Neural cell (in vitro differentiated cells): ENCODE data around the gene HOXC5. TPM values are rescaled to one million over a fixed set of nuclear protein-coding genes. Genes with fewer than 3 reads are reported as not detected.

Experiments used
- H2AFZ ChIP-seq: fragments of 200-600, 300-800 bp; sonication (generic), shearing (Covaris generic); 2 replicates; pipeline ENCODE4 v1.6.0; 2014; ENCODE audit warnings: low read depth, mild to moderate bottlenecking, antibody characterized with exemption, low read length, moderate library complexity
- H3F3A ChIP-seq: fragments of 200-600 bp; shearing (Covaris generic); 2 replicates; pipeline ENCODE4 v1.6.1; 2016; ENCODE audit warnings: mild to moderate bottlenecking, moderate library complexity, mixed read lengths, antibody characterized with exemption, low read length; ENCODE audit not compliant: insufficient read depth, poor library complexity, severe bottlenecking
- H3K27ac ChIP-seq: fragments of 200-600, 300-800 bp; sonication (generic), shearing (Covaris generic); 2 replicates; pipeline ENCODE4 v1.5.1; 2014; ENCODE audit warnings: mild to moderate bottlenecking, low read length, moderate library complexity
- H3K27me3 ChIP-seq: fragments of 300-800, 200-600 bp; sonication (generic), shearing (Covaris generic); 2 replicates; pipeline ENCODE4 v1.6.0; 2014; ENCODE audit warnings: mild to moderate bottlenecking, low read depth, low read length, moderate library complexity; ENCODE audit not compliant: insufficient read depth
- H3K36me3 ChIP-seq: fragments of 300-800, 200-600 bp; sonication (generic), shearing (Covaris generic); 2 replicates; pipeline ENCODE4 v1.5.1; 2014; ENCODE audit warnings: mild to moderate bottlenecking, antibody characterized with exemption, low read length, moderate library complexity; ENCODE audit not compliant: insufficient read depth
- H3K4me2 ChIP-seq: fragments of 300-800, 200-600 bp; sonication (generic), shearing (Covaris generic); 2 replicates; pipeline ENCODE4 v1.6.0; 2014; ENCODE audit warnings: mild to moderate bottlenecking, low read length
- H3K4me3 ChIP-seq: fragments of 300-800, 200-600 bp; sonication (generic), shearing (Covaris generic); 2 replicates; pipeline ENCODE4 v1.5.1; 2014; ENCODE audit warnings: mild to moderate bottlenecking, low read length, moderate library complexity
- H3K79me2 ChIP-seq: fragments of 200-600 bp; shearing (Covaris generic); replicated peaks from 2 replicates; pipeline ENCODE4 v1.6.0; 2014; ENCODE audit warnings: mild to moderate bottlenecking, low read length, moderate library complexity; ENCODE audit not compliant: insufficient read depth
- H3K9ac ChIP-seq: fragments of 300-800, 200-600 bp; sonication (generic), shearing (Covaris generic); 2 replicates; pipeline ENCODE4 v1.6.1; 2016; ENCODE audit warnings: mild to moderate bottlenecking, low read length, mixed read lengths
- H3K9me2 ChIP-seq: fragments of 200-600 bp; shearing (Covaris generic); 2 replicates; pipeline ENCODE4 v1.6.1; 2016; ENCODE audit warnings: mild to moderate bottlenecking, low read length, mixed read lengths; ENCODE audit not compliant: insufficient read depth
- H3K9me3 ChIP-seq: fragments of 200-600, 300-800 bp; sonication (generic), shearing (Covaris generic); 2 replicates; pipeline ENCODE4 v1.6.1; 2016; ENCODE audit warnings: mild to moderate bottlenecking, mixed run types, low read length, moderate library complexity, mixed read lengths
- H4K20me1 ChIP-seq: fragments of 200-600 bp; shearing (Covaris generic); 2 replicates; pipeline ENCODE4 v1.6.1; 2016; ENCODE audit warnings: mild to moderate bottlenecking, mixed run types; ENCODE audit not compliant: insufficient read depth
- EP300 ChIP-seq: fragments of 450-650 bp; conservative IDR thresholded peaks from 2 replicates; pipeline ENCODE4 v1.6.1; 2014; ENCODE audit warnings: antibody characterized with exemption, mild to moderate bottlenecking, moderate library complexity; ENCODE audit not compliant: poor library complexity, severe bottlenecking
- EZH2 ChIP-seq: fragments of 200-600, 300-800 bp; shearing (Covaris generic), sonication (generic); IDR thresholded peaks from 2 replicates; pipeline ENCODE4 v1.6.1; 2014; ENCODE audit warnings: antibody characterized with exemption, low read length, borderline replicate concordance, mild to moderate bottlenecking; ENCODE audit not compliant: insufficient read depth, poor library complexity, severe bottlenecking
- MXI1 ChIP-seq: fragments of 450-650 bp; conservative IDR thresholded peaks from 2 replicates; pipeline ENCODE4 v1.6.1; 2014; ENCODE audit warnings: antibody characterized with exemption, mild to moderate bottlenecking; ENCODE audit not compliant: poor library complexity, severe bottlenecking
- POLR2AphosphoS5 ChIP-seq: IDR thresholded peaks from 2 replicates; pipeline ENCODE4 v1.6.1; 2012
- RAD21 ChIP-seq: fragments of 450-650 bp; conservative IDR thresholded peaks from 2 replicates; pipeline ENCODE4 v1.6.1; 2014; ENCODE audit warnings: antibody characterized with exemption, mild to moderate bottlenecking, moderate library complexity
- SMC3 ChIP-seq: fragments of 450-650 bp; conservative IDR thresholded peaks from 2 replicates; pipeline ENCODE4 v1.6.1; 2014; ENCODE audit warnings: antibody characterized with exemption, mild to moderate bottlenecking, moderate library complexity; ENCODE audit not compliant: poor library complexity
- TAF1 ChIP-seq: IDR thresholded peaks from 2 replicates; pipeline ENCODE4 v1.6.1; 2012; ENCODE audit warnings: low read depth
- polyA plus RNA-seq: library from polyadenylated mRNA; depleted of rRNA; stranded (reverse); fragments of >200 nt; gene quantifications from 2 replicates; pipeline ENCODE4 v1.2.3, GENCODE V29; 2014
- TF ChIP-seq, protein P1 (sequence below): fragments of 450-650 bp; IDR thresholded peaks from 2 replicates; pipeline ENCODE4 v1.5.1; 2014; ENCODE audit warnings: antibody characterized with exemption, mild to moderate bottlenecking, moderate library complexity; ENCODE audit not compliant: poor library complexity, severe bottlenecking
- TF ChIP-seq, protein P2 (sequence below): IDR thresholded peaks from 2 replicates; pipeline ENCODE4 v1.6.1; 2012; ENCODE audit warnings: borderline replicate concordance

Gene HOXC5
- polyA plus RNA-seq, 1 donor from 2014 or later = not detected

DNA sequence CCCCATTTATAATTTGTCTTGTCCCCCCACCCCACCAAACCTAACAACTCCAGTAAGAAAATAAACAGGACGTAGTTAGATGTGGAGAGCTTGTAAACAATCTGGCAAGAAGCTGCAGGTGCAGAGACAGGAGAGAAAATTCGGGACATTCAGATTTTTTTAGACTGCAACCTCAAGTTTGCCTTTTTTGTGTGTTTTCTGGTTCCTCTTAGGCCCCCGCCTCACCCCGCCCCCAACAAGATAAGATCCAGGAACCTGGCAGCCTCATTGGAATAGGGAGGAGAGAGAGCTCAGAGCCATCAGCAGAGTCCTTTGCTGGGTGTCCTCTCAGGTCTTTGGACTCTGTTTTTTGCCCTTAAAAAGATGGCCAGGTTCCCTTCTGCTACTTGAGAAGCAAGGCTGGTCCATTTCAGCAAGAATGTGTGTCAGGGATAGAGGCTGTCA lies 45.0 kb upstream of the HOXC5 start:
- no peak overlapping the region for H3K4me2 ChIP-seq
- no peaks in the 10 kb centered on the region for H3K79me2 ChIP-seq
- no peak overlapping the region for H3K27ac ChIP-seq
- H2AFZ ChIP-seq = no peak overlapping the region
- TF ChIP-seq MXI1 = no peak
- TF ChIP-seq EZH2 = no peak
- TF ChIP-seq, protein P1, sequence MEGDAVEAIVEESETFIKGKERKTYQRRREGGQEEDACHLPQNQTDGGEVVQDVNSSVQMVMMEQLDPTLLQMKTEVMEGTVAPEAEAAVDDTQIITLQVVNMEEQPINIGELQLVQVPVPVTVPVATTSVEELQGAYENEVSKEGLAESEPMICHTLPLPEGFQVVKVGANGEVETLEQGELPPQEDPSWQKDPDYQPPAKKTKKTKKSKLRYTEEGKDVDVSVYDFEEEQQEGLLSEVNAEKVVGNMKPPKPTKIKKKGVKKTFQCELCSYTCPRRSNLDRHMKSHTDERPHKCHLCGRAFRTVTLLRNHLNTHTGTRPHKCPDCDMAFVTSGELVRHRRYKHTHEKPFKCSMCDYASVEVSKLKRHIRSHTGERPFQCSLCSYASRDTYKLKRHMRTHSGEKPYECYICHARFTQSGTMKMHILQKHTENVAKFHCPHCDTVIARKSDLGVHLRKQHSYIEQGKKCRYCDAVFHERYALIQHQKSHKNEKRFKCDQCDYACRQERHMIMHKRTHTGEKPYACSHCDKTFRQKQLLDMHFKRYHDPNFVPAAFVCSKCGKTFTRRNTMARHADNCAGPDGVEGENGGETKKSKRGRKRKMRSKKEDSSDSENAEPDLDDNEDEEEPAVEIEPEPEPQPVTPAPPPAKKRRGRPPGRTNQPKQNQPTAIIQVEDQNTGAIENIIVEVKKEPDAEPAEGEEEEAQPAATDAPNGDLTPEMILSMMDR = no peak
- TF ChIP-seq SMC3 = no peak
- no peak for TF ChIP-seq POLR2AphosphoS5
- no peak for TF ChIP-seq EP300
- no peak for TF ChIP-seq TAF1
- TF ChIP-seq RAD21 = no peak
- TF ChIP-seq, protein P2, sequence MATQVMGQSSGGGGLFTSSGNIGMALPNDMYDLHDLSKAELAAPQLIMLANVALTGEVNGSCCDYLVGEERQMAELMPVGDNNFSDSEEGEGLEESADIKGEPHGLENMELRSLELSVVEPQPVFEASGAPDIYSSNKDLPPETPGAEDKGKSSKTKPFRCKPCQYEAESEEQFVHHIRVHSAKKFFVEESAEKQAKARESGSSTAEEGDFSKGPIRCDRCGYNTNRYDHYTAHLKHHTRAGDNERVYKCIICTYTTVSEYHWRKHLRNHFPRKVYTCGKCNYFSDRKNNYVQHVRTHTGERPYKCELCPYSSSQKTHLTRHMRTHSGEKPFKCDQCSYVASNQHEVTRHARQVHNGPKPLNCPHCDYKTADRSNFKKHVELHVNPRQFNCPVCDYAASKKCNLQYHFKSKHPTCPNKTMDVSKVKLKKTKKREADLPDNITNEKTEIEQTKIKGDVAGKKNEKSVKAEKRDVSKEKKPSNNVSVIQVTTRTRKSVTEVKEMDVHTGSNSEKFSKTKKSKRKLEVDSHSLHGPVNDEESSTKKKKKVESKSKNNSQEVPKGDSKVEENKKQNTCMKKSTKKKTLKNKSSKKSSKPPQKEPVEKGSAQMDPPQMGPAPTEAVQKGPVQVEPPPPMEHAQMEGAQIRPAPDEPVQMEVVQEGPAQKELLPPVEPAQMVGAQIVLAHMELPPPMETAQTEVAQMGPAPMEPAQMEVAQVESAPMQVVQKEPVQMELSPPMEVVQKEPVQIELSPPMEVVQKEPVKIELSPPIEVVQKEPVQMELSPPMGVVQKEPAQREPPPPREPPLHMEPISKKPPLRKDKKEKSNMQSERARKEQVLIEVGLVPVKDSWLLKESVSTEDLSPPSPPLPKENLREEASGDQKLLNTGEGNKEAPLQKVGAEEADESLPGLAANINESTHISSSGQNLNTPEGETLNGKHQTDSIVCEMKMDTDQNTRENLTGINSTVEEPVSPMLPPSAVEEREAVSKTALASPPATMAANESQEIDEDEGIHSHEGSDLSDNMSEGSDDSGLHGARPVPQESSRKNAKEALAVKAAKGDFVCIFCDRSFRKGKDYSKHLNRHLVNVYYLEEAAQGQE = no peak
- H3K9ac ChIP-seq = no peak overlapping the region
- H3K4me3 ChIP-seq = no peak overlapping the region
- H3K9me2 ChIP-seq = no peaks in the 10 kb centered on the region
- no peaks in the 10 kb centered on the region for H4K20me1 ChIP-seq
- H3K36me3 ChIP-seq = no peaks in the 10 kb centered on the region
- peaks cover 100% of the 10 kb centered on the region for H3K27me3 ChIP-seq
- no peaks in the 10 kb centered on the region for H3K9me3 ChIP-seq
- no peaks in the 10 kb centered on the region for H3F3A ChIP-seq

- TF ChIP-seq MXI1 (no peak), EZH2 (no peak)
- H3K27me3 ChIP-seq = peaks cover 100% of the 10 kb centered on the region
- no peaks in the 10 kb centered on the region for H3F3A ChIP-seq
- H3K4me3 ChIP-seq = no peak overlapping the region
- H3K9me2 ChIP-seq = no peaks in the 10 kb centered on the region
- no peaks in the 10 kb centered on the region for H3K79me2 ChIP-seq
- no peaks in the 10 kb centered on the region for H4K20me1 ChIP-seq
- no peak overlapping the region for H2AFZ ChIP-seq
- no peak overlapping the region for H3K9ac ChIP-seq
- no peaks in the 10 kb centered on the region for H3K9me3 ChIP-seq
- H3K27ac ChIP-seq = no peak overlapping the region
- no peak overlapping the region for H3K4me2 ChIP-seq
- no peaks in the 10 kb centered on the region for H3K36me3 ChIP-seq
Measured at GRCh38 chr12:53988541-53989226, 44.2 kb upstream of the HOXC5 start.
